ENCODE results near the gene ITGA7. TPM values are rescaled to one million over a fixed set of nuclear protein-coding genes. Genes with fewer than 3 reads are reported as not detected.

The ITGA7 gene
- total RNA-seq, 4 donors from 2014 or later = 7.9 to 16.9 (median 9.8) TPM

DNA sequence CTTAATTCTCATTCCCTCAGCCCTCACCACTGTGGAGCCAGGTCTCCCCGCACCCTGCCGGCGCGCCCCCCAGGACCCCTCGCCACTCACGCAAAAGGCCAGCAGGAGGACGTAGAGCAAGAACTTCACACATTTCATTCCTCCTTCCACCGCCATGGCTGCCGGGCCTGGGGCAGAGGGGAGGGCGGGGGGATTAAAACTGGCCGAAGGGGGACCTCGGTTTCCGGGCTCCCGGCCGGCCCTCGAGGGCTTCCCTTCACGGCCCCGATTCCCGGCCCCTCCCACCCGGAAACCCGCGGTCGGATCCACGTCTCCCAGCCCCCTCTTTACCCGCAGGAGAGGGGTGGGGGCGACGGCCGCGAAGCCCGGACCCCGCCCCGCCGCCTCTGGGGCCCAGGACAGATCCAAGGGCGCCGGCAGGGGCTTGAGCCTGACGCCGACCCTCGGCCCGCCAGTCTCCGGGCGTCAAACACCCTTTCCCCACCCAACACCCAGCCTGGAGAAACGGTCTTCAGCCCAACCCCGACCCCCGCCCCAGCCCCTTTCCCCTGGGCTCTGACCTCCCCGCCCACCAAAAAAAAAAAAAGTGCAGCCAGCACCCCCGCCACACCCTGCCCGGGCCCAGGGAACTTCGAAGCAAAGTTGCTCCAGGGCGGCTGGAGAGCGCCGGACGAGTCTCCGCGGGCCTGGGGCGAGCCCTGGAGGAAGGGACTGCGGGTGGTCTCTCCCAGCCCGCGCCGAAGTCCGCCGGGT lies 20.7 kb upstream of the ITGA7 start:
- peaks cover 24 to 27% of the 10 kb centered on the region in 2 donors for H3K36me3 ChIP-seq
- H3K4me1 ChIP-seq = peaks cover 39 to 54% of the 10 kb centered on the region in 2 donors
- TF ChIP-seq, protein P1, sequence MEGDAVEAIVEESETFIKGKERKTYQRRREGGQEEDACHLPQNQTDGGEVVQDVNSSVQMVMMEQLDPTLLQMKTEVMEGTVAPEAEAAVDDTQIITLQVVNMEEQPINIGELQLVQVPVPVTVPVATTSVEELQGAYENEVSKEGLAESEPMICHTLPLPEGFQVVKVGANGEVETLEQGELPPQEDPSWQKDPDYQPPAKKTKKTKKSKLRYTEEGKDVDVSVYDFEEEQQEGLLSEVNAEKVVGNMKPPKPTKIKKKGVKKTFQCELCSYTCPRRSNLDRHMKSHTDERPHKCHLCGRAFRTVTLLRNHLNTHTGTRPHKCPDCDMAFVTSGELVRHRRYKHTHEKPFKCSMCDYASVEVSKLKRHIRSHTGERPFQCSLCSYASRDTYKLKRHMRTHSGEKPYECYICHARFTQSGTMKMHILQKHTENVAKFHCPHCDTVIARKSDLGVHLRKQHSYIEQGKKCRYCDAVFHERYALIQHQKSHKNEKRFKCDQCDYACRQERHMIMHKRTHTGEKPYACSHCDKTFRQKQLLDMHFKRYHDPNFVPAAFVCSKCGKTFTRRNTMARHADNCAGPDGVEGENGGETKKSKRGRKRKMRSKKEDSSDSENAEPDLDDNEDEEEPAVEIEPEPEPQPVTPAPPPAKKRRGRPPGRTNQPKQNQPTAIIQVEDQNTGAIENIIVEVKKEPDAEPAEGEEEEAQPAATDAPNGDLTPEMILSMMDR (IDR thresholded peaks at IDR 0.05) = no peak
- peak in 1 of 2 donors; percentile 9 for TF ChIP-seq POLR2A (IDR thresholded peaks at IDR 0.05)
- no peaks in the 10 kb centered on the region for H3K27me3 ChIP-seq
- DNase-seq = peak; percentile 87 to 88
- no peaks in the 10 kb centered on the region for H3K9me3 ChIP-seq
- 1 to 3% methylated on average over 9 to 21 of the region's 61 CpGs for WGBS, 2 donors
- intact Hi-C loops (cut with DNase I) = no loop called here
- peak overlapping the region; percentile 62 to 90 (median 85) for H3K4me3 ChIP-seq (replicated peaks in 1 of 3)
- H3K27ac ChIP-seq = peak overlapping the region; percentile 89 to 98 (median 96)

DNA sequence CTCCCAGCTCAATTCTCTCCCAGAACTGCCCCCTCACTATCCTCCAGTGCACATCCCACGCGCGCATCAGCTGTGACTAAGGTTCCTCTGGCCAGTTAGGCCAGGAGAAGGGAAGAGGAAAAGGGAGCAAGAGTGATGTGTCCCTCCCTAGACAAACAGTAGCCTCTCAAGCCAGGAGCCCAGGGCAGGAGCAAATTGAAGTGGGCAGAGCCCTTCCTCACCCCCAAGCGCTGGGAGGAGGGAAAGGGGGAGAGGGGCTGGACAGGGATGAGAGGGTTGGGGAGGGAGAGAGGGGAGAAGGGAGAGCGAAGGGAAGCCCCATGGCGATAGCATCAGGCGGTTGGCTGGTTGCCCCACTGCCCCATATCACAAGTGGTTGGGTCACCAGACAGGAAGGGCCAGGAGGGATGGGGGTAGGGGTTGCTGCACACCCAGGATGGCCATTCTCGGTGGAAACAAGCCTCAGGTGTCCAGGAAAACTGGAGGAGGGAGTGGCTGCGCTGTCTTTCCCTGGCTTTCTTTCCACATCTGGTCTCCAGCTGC lies 20.0 kb upstream of the ITGA7 start:
- peak overlapping the region; percentile 62 to 90 (median 85) for H3K4me3 ChIP-seq (replicated peaks in 1 of 3)
- whole genome bisulfite sequencing, 2 donors = 10 to 13% methylated on average over 9 of the region's 9 CpGs
- H3K36me3 ChIP-seq = peaks cover 24 to 27% of the 10 kb centered on the region in 2 donors
- TF ChIP-seq, protein P1 (IDR thresholded peaks at IDR 0.05) = no peak
- TF ChIP-seq POLR2A (IDR thresholded peaks at IDR 0.05) = no peak
- peak; percentile 76 to 85 for DNase-seq
- no peaks in the 10 kb centered on the region for H3K27me3 ChIP-seq
- no peaks in the 10 kb centered on the region for H3K9me3 ChIP-seq
- H3K4me1 ChIP-seq = peaks cover 43 to 61% of the 10 kb centered on the region in 2 donors
- H3K27ac ChIP-seq = peak overlapping the region; percentile 89 to 98 (median 96)
- intact Hi-C loops (cut with DNase I) = no loop called here

DNA sequence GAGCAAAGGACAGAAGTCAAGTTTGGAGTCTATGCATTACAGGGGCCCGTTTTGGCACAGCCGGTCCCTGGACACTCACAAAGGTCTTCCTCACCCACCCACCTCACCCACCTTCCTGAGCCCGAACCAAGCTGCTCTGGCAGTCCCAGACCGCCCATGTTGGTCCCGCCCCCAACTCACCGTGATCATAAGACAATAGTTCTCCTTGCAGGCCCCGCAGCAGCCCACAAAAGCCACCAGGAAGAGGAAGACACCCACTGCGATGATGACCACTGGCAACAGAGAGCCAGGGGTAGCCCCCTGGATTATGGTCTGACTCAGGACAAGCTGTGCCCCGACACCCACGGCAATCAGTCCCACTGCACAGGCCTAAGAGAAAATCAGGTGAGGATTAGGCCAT lies 19.3 kb upstream of the ITGA7 start:
- H3K4me1 ChIP-seq = peaks cover 43 to 66% of the 10 kb centered on the region in 2 donors

DNA sequence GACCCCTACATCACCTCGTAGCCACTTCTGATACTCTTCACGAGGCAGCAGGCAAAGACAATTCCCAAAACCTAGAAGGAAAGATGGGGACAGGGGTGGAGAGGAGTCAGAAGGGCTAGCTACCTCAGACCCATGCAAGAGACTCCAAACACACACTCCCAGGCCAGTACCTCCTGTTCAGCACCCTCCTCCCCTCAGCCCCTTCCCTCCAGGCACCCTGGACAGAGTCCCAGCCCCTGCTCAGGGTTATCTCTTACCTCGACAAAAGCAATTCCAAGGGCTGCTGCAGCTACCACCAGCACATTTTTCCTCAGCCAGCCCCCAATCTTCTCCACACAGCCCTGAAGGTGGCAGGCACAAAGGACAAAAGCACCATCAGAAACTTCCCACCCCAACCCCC lies 17.9 kb upstream of the ITGA7 start:
- WGBS, 2 donors = 79 to 84% methylated on average over 3 of the region's 3 CpGs
- Histone ChIP-seq H3K36me3 (peaks cover 24 to 27% of the 10 kb centered on the region in 2 donors), H3K27me3 (no peaks in the 10 kb centered on the region), H3K27ac (peak overlapping the region in 1 of 3 donors; percentile 8), H3K9me3 (no peaks in the 10 kb centered on the region), H3K4me1 (peaks cover 39 to 61% of the 10 kb centered on the region in 2 donors), H3K4me3 (replicated peaks in 1 of 3) (no peak overlapping the region)
- no peak for DNase-seq
- intact Hi-C loops (cut with DNase I) = no loop called here
- TF ChIP-seq, protein P1 (IDR thresholded peaks at IDR 0.05) = no peak
- no peak for TF ChIP-seq POLR2A (IDR thresholded peaks at IDR 0.05)

More for the DNA sequence above, 19.3 kb upstream of the ITGA7 start:
- H3K36me3 ChIP-seq = peaks cover 24 to 27% of the 10 kb centered on the region in 2 donors
- 40 to 59% methylated on average over 7 to 8 of the region's 10 CpGs for WGBS, 2 donors
- H3K4me3 ChIP-seq (replicated peaks in 1 of 3) = peak overlapping the region in 1 of 3 donors; percentile 90
- DNase-seq = no peak
- H3K27me3 ChIP-seq = no peaks in the 10 kb centered on the region
- no peak for TF ChIP-seq POLR2A (IDR thresholded peaks at IDR 0.05)
- TF ChIP-seq, protein P1 (IDR thresholded peaks at IDR 0.05) = no peak
- no peaks in the 10 kb centered on the region for H3K9me3 ChIP-seq
- H3K27ac ChIP-seq = peak overlapping the region; percentile 89 to 98 (median 96)
- intact Hi-C loops (cut with DNase I) = no loop called here

DNA sequence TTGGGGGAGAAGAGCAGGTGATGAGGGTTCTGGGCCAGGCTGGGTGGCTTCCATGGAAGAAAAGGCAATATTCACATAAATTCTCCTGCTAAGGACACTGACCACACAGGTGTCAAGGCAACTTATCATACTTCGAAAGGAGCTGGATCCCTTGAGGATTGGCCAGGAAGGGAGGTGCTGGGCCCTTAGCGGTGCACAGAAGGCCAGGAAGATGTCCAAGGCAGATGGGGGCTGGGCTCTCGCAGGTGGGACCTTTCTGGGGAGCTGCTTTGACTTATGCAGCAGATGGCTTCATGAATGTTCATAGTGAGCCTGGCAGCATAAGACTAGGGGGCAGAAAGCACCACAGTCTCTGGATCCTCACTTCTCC lies 17.2 kb upstream of the ITGA7 start:
- 61 to 77% methylated on average over 3 of the region's 3 CpGs for WGBS, 2 donors
- Histone ChIP-seq H3K27me3 (no peaks in the 10 kb centered on the region), H3K4me3 (replicated peaks in 1 of 3) (no peak overlapping the region), H3K9me3 (no peaks in the 10 kb centered on the region), H3K27ac (no peak overlapping the region), H3K36me3 (peaks cover 24 to 27% of the 10 kb centered on the region in 2 donors), H3K4me1 (peaks cover 33 to 58% of the 10 kb centered on the region in 2 donors)
- no peak for DNase-seq
- TF ChIP-seq, protein P1 (IDR thresholded peaks at IDR 0.05) = peak in 1 of 6 experiments; percentile 0
- no peak for TF ChIP-seq POLR2A (IDR thresholded peaks at IDR 0.05)
- intact Hi-C loops (cut with DNase I) = no loop called here
